SK-N-MC (cell line): ENCODE results near the gene PKNOX2.

Source experiments
- DNase-seq: peaks from one replicate; pipeline ENCODE4 v3.0.0-alpha.2; 2011; ENCODE audit warnings: low read depth, low spot score
- H3K27ac ChIP-seq: fragments of 200-600 bp; sonication (generic); 2 replicates; pipeline ENCODE4 v1.5.1; 2016; ENCODE audit warnings: mixed run types
- H3K36me3 ChIP-seq: fragments of 200-600 bp; sonication (generic); 2 replicates; pipeline ENCODE4 v1.6.1; 2017; ENCODE audit warnings: antibody characterized with exemption, low read length, mixed read lengths; ENCODE audit not compliant: insufficient read depth
- H3K4me3 ChIP-seq: fragments of 200-600 bp; sonication (generic); 2 replicates; pipeline ENCODE4 v1.5.1; 2016
- H3K9ac ChIP-seq: fragments of 200-600 bp; sonication (generic); 2 replicates; pipeline ENCODE4 v1.8.0; 2017; ENCODE audit warnings: mixed run types, mixed read lengths; ENCODE audit not compliant: insufficient read length
- H3K9me3 ChIP-seq: fragments of 200-600 bp; sonication (generic); 2 replicates; pipeline ENCODE4 v1.6.1; 2017; ENCODE audit warnings: low read depth, mild to moderate bottlenecking, antibody characterized with exemption, low read length, moderate library complexity, mixed read lengths
- EZH2 ChIP-seq: fragments of 200-600 bp; sonication (generic); IDR thresholded peaks from one replicate; pipeline ENCODE4 v1.6.1; 2017; ENCODE audit warnings: antibody characterized with exemption
- FOXP2 ChIP-seq: optimal IDR thresholded peaks from 2 replicates; pipeline ENCODE3; 2011; ENCODE audit warnings: mild to moderate bottlenecking, moderate library complexity; ENCODE audit not compliant: insufficient read depth; ENCODE audit errors: extremely low read length, control extremely low read depth
- POLR2AphosphoS5 ChIP-seq: IDR thresholded peaks from 2 replicates; pipeline ENCODE4 v1.6.1; 2012; ENCODE audit warnings: mild to moderate bottlenecking, low read depth, low read length, borderline replicate concordance

Gene PKNOX2

DNA sequence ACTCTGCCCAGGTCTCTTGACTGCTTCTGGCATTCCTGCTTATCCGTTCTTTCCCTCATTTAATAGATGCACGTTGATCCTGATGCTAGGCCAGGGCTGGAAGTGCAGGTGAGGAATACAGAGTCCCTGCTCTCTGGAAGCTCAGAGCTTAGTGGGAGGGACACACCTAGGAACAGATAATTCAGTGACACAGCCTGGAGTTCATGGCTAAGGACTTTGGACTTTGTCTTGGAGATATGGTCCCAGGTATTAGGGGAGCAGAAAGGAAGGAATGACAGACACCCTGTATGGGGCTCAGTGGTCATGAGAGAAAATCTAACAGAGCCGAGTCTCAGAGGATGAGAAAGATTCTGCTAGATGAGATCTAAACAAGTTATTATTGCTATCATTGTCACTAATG, 160.6 kb downstream of the PKNOX2 start:
- Histone ChIP-seq H3K36me3 (no peaks in the 10 kb centered on the region), H3K4me3 (no peak overlapping the region), H3K9me3 (no peaks in the 10 kb centered on the region), H3K9ac (no peak overlapping the region), H3K27ac (no peak overlapping the region)
- TF ChIP-seq EZH2: no peak
- no peak for TF ChIP-seq POLR2AphosphoS5
- TF ChIP-seq FOXP2: no peak
- no peak for DNase-seq

GRCh38 chr11:125326126-125326525, 161.6 kb downstream of the PKNOX2 start:
- Histone ChIP-seq H3K27ac (no peak overlapping the region), H3K36me3 (no peaks in the 10 kb centered on the region), H3K9me3 (no peaks in the 10 kb centered on the region), H3K4me3 (no peak overlapping the region), H3K9ac (no peak overlapping the region)
- TF ChIP-seq POLR2AphosphoS5 (no peak), FOXP2 (no peak), EZH2 (no peak)
- DNase-seq: no peak

- H3K9me3 ChIP-seq: no peaks in the 10 kb centered on the region
- H3K36me3 ChIP-seq: no peaks in the 10 kb centered on the region
- H3K27ac ChIP-seq: no peak overlapping the region
- TF ChIP-seq POLR2AphosphoS5 (no peak), FOXP2 (no peak)
- no peak for DNase-seq
- H3K4me3 ChIP-seq: no peak overlapping the region
- no peak overlapping the region for H3K9ac ChIP-seq
These were observed 163.1 kb downstream of the PKNOX2 start for GRCh38 chr11:125327518-125328224.

DNA sequence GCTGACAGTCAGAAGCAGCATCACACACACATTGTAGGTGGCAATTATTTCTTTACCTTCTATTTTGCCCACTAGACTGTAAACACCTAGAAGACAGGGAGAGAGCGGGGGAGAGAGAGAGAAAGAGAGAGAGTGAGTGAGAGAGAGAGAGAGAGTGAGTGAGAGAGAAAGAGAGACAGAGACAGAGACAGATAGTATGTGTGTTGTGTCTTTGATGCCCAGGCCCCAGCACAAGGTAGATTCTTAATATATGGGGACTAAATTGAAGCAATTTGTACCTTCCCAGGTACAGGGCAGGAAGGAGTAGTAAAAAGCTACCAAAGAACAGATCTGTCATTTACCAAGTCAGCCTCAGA, 163.7 kb downstream of the PKNOX2 start:
- TF ChIP-seq EZH2 (no peak), FOXP2 (no peak), POLR2AphosphoS5 (no peak)
- H3K9me3 ChIP-seq: no peaks in the 10 kb centered on the region
- no peak overlapping the region for H3K27ac ChIP-seq
- H3K4me3 ChIP-seq: no peak overlapping the region
- no peak overlapping the region for H3K9ac ChIP-seq
- no peaks in the 10 kb centered on the region for H3K36me3 ChIP-seq
- DNase-seq: no peak

GRCh38 chr11:125329786-125330185, 165.2 kb downstream of the PKNOX2 start:
- no peak overlapping the region for H3K27ac ChIP-seq
- H3K4me3 ChIP-seq: no peak overlapping the region
- no peak overlapping the region for H3K9ac ChIP-seq
- TF ChIP-seq EZH2 (no peak), POLR2AphosphoS5 (no peak), FOXP2 (no peak)
- H3K36me3 ChIP-seq: no peaks in the 10 kb centered on the region
- H3K9me3 ChIP-seq: no peaks in the 10 kb centered on the region
- DNase-seq: no peak

DNA sequence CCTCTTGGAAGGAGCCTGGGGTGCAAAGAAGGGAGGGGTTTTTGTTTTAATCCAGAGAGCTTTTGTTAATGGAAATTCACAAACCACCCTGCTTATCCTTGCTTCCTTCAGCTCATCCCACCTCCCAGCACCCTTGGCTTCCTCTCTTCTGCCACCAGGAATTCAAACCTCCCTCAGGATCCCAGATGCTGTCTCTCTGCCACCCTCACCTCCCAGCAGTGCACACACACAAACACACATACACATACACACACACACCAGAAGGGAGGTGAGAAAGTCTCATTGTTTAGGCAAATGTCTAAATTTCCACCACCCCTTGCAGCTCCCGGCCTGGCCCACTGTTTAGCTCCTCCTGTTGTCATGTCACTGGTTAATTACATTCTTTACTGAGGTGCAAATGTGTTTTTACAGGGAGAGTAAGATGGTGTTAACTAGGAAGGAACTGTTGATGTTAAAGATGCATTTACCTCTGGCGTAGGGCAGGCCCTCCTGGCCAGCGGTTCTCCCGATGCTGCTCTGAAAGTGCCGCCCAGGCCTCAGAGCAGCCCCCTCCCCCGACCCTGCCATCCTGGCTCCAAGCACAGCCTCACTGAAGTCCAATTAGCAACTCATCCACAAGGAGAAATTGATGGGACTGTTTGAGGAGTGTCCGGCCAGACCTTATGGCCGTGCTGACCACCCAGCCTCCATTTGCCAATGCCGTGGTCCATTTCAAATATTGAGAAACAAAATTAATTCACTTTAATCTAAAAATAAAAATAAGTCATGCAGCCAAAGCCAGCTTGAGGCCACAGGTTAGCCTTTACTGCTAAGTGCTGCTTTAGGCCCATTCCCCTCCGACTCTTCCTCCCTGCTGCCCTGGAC, 166.1 kb downstream of the PKNOX2 start:
- H3K36me3 ChIP-seq: no peaks in the 10 kb centered on the region
- no peak overlapping the region for H3K4me3 ChIP-seq
- DNase-seq: no peak

GRCh38 chr11:125331357-125332035, 166.9 kb downstream of the PKNOX2 start:
- no peak overlapping the region for H3K4me3 ChIP-seq
- TF ChIP-seq EZH2: no peak
- no peak for TF ChIP-seq FOXP2
- no peak for TF ChIP-seq POLR2AphosphoS5
- H3K9ac ChIP-seq: no peak overlapping the region
- no peaks in the 10 kb centered on the region for H3K9me3 ChIP-seq
- H3K36me3 ChIP-seq: no peaks in the 10 kb centered on the region
- no peak overlapping the region for H3K27ac ChIP-seq
- DNase-seq: no peak

More for the DNA sequence above, 166.1 kb downstream of the PKNOX2 start:
- H3K9me3 ChIP-seq: no peaks in the 10 kb centered on the region
- no peak overlapping the region for H3K9ac ChIP-seq
- no peak overlapping the region for H3K27ac ChIP-seq
- TF ChIP-seq FOXP2 (no peak), POLR2AphosphoS5 (no peak), EZH2 (no peak)

GRCh38 chr11:125332821-125333220, 168.3 kb downstream of the PKNOX2 start:
- Histone ChIP-seq H3K9me3 (no peaks in the 10 kb centered on the region), H3K36me3 (no peaks in the 10 kb centered on the region), H3K9ac (no peak overlapping the region), H3K27ac (no peak overlapping the region), H3K4me3 (no peak overlapping the region)
- no peak for TF ChIP-seq FOXP2
- DNase-seq: no peak
